Activated T-cell treated with anti-CD3 and anti-CD28 coated beads for 24 hours (primary cell): ENCODE results near the gene UBE2F.

Source experiments
- DNase-seq: peaks from one replicate; pipeline ENCODE4 v3.0.0-alpha.2; 2020; ENCODE audit warnings: low read depth

Gene UBE2F

GRCh38 chr2:238081150-238081549 is 114.3 kb downstream of the UBE2F start:
- no peak for DNase-seq

- no peak for DNase-seq
Measured at GRCh38 chr2:238081561-238081960, 114.7 kb downstream of the UBE2F start.

GRCh38 chr2:238082151-238082550 is 115.3 kb downstream of the UBE2F start:
- DNase-seq, result no peak

GRCh38 chr2:238082827-238083226 is 116.0 kb downstream of the UBE2F start:
- DNase-seq, result no peak

- DNase-seq, result no peak
Measured at GRCh38 chr2:238083919-238084318, 117.1 kb downstream of the UBE2F start.

DNA sequence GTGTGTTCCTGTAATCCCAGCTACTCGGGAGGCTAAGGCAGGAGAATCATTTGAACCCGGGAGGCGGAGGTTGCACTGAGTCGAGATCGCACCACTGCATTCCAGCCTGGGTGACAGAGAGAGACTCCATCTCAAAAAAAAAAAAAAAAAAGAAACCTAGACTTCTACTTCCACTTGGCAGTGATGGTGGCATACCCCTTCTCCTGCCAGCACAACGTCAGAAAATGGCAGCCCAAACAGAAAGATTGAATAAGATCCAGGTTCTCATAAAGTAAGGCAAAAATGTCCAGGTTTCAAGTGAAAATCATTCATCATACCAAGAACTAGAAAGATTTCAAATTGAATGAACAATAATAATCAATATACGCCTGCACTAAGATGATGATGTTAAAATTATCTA is 117.9 kb downstream of the UBE2F start:
- no peak for DNase-seq

GRCh38 chr2:238085899-238086298 is 119.1 kb downstream of the UBE2F start:
- DNase-seq, result no peak

DNA sequence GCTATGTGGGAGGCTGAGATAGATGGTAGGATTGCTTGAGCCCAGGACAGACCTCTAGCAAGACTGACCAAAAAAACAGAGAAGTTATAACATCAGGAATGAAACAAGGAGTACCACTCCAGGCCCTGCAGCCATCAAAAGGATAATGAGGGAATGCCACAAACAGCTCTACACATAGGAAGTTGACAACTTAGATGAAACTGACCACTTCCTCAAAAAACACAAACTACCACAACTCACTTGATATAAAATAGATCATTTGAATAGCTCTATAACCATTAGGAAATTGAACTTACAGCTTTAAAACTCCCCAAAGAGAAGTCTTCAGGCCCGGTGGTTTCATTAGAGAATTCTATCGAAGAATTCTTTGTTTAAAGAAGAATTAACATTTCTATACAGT is 120.4 kb downstream of the UBE2F start:
- no peak for DNase-seq

DNA sequence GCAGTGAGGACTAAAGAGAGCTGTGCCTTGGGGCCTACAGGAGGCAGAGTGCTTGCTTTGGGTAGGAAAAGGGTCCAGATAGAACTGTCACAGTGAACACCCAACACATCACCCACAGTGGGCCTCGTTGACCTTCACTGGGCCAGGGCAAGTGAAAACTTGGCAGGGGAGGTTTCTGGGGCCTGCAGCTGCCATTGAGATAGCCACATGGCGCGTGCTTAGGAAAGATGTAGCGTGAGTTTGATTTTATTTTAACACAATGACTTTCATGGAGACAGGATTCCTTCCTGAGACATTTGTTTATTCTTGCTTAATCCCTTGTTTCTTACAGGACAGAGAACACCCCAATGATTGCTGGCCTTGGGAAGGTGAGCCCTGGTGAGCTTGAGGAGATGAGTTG is 124.1 kb downstream of the UBE2F start:
- no peak for DNase-seq

GRCh38 chr2:238091436-238092060 is 124.7 kb downstream of the UBE2F start:
- DNase-seq, result no peak
